PC-9 (cell line): ENCODE results near the gene OR13J1. TPM values are rescaled to one million over a fixed set of nuclear protein-coding genes. Genes with fewer than 3 reads are reported as not detected.

Experiments used
- BruUV-seq: library from RNA; stranded (reverse); fragments of 400-500 nt; replicated peaks from 2 replicates; lab custom pipeline; 2021; lab: Mats Ljungman, UMichigan
- CTCF ChIA-PET: fragments of 300-600 bp; sonication (Branson Sonifier 250); formaldehyde crosslinking; loops from one replicate; lab custom pipeline; 2022; ENCODE audit warnings: antibody characterized with exemption; lab: Charles Lee
- POLR2A ChIA-PET: fragments of 300-600 bp; sonication (Branson Sonifier 250); formaldehyde crosslinking; loops from one replicate; lab custom pipeline; 2022; ENCODE audit warnings: antibody characterized with exemption; ENCODE audit not compliant: unreplicated experiment; lab: Charles Lee
- DNase-seq, 2 experiments: peaks; one replicate each; pipeline versions ENCODE4 v3.0.0 to v3.0.0-alpha.2; 2015 to 2022; ENCODE audit warnings: mixed read lengths in 1 of 2
- H2AFZ ChIP-seq: fragments of 200-600 bp; sonication (generic); 2 replicates; pipeline ENCODE4 v1.8.1; 2017; ENCODE audit warnings: antibody characterized with exemption
- H3F3A ChIP-seq: fragments of 200-600 bp; sonication (generic); 2 replicates; pipeline ENCODE4 v1.8.1; 2017; ENCODE audit warnings: antibody characterized with exemption, mild to moderate bottlenecking, low read depth; ENCODE audit not compliant: insufficient read depth
- H3K27ac ChIP-seq: fragments of 200-600 bp; sonication (generic); 2 replicates; pipeline ENCODE4 v1.6.1; 2016; ENCODE audit warnings: mixed run types
- H3K27me3 ChIP-seq: fragments of 200-600 bp; sonication (generic); 2 replicates; pipeline ENCODE4 v1.6.1; 2016; ENCODE audit warnings: low read depth, mixed run types; ENCODE audit not compliant: insufficient read depth
- H3K36me3 ChIP-seq: fragments of 200-600 bp; sonication (generic); 2 replicates; pipeline ENCODE4 v1.6.1; 2016; ENCODE audit warnings: low read depth, mixed run types
- H3K4me1 ChIP-seq: fragments of 200-600 bp; sonication (generic); replicated peaks from 2 replicates; pipeline ENCODE4 v1.6.1; 2016; ENCODE audit warnings: mixed run types; ENCODE audit not compliant: insufficient read depth
- H3K4me2 ChIP-seq: fragments of 200-600 bp; sonication (generic); 2 replicates; pipeline ENCODE4 v1.6.1; 2017; ENCODE audit warnings: mixed run types
- H3K4me3 ChIP-seq: fragments of 200-600 bp; sonication (generic); 2 replicates; pipeline ENCODE4 v1.6.1; 2016; ENCODE audit warnings: mixed run types
- H3K79me2 ChIP-seq: fragments of 200-600 bp; sonication (generic); 2 replicates; pipeline ENCODE4 v1.6.1; 2017; ENCODE audit warnings: low read depth, mixed run types
- H3K9me2 ChIP-seq: fragments of 200-600 bp; sonication (generic); 2 replicates; pipeline ENCODE4 v1.8.1; 2017; ENCODE audit warnings: mild to moderate bottlenecking; ENCODE audit not compliant: insufficient read depth
- H3K9me3 ChIP-seq: fragments of 200-600 bp; sonication (generic); 2 replicates; pipeline ENCODE4 v1.8.1; 2016; ENCODE audit warnings: low read depth; ENCODE audit not compliant: insufficient read depth
- H4K20me1 ChIP-seq: fragments of 200-600 bp; sonication (generic); 2 replicates; pipeline ENCODE4 v1.8.1; 2017; ENCODE audit not compliant: insufficient read depth
- EZH2 ChIP-seq: fragments of 200-600 bp; sonication (generic); IDR thresholded peaks from 2 replicates; pipeline ENCODE4 v1.8.0; 2017; ENCODE audit warnings: antibody characterized with exemption, low read depth
- intact Hi-C: fragments of 100-400 bp; cut with micrococcal nuclease; formaldehyde crosslinking; loops from one replicate; pipeline ENCODE4 v1.10.0; 2022; ENCODE audit not compliant: unreplicated experiment
- total RNA-seq: library from RNA; stranded (reverse); gene quantifications from 2 replicates; pipeline ENCODE4 v1.2.3, GENCODE V29; 2021
- TF ChIP-seq, protein P1 (sequence below): fragments of 200-600 bp; sonication (generic); conservative IDR thresholded peaks from 2 replicates; pipeline ENCODE4 v1.6.1; 2017; ENCODE audit warnings: mixed run types, antibody characterized with exemption, mild to moderate bottlenecking, moderate library complexity

The OR13J1 gene
- total RNA-seq, 1 experiment from 2014 or later, result not detected

GRCh38 chr9:35859310-35859989 lies 10.8 kb downstream of the OR13J1 start:
- Histone ChIP-seq H3F3A (no peaks in the 10 kb centered on the region), H3K36me3 (no peaks in the 10 kb centered on the region), H3K4me2 (no peak overlapping the region), H3K4me3 (no peak overlapping the region), H3K4me1 (no peaks in the 10 kb centered on the region), H3K27ac (no peak overlapping the region), H2AFZ (no peak overlapping the region), H3K9me2 (no peaks in the 10 kb centered on the region), H3K9me3 (no peaks in the 10 kb centered on the region), H4K20me1 (no peaks in the 10 kb centered on the region), H3K27me3 (0 out of 2 replicates have a peak, but pooled peaks cover 7% of the 10 kb centered on the region), H3K79me2 (no peaks in the 10 kb centered on the region)
- DNase-seq, result no peak
- no peak for TF ChIP-seq EZH2
- TF ChIP-seq, protein P1, sequence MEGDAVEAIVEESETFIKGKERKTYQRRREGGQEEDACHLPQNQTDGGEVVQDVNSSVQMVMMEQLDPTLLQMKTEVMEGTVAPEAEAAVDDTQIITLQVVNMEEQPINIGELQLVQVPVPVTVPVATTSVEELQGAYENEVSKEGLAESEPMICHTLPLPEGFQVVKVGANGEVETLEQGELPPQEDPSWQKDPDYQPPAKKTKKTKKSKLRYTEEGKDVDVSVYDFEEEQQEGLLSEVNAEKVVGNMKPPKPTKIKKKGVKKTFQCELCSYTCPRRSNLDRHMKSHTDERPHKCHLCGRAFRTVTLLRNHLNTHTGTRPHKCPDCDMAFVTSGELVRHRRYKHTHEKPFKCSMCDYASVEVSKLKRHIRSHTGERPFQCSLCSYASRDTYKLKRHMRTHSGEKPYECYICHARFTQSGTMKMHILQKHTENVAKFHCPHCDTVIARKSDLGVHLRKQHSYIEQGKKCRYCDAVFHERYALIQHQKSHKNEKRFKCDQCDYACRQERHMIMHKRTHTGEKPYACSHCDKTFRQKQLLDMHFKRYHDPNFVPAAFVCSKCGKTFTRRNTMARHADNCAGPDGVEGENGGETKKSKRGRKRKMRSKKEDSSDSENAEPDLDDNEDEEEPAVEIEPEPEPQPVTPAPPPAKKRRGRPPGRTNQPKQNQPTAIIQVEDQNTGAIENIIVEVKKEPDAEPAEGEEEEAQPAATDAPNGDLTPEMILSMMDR, result no peak
- BruUV-seq, result no TSS peak
- POLR2A ChIA-PET, result no interaction called here
- intact Hi-C loops, result no loop called here
- CTCF ChIA-PET, result no interaction called here

GRCh38 chr9:35858458-35858857 lies 11.7 kb downstream of the OR13J1 start:
- H3K27ac ChIP-seq, result no peak overlapping the region
- TF ChIP-seq, protein P1, result no peak
- no peak for TF ChIP-seq EZH2
- BruUV-seq, result no TSS peak
- intact Hi-C loops, result no loop called here
- 0 out of 2 replicates have a peak, but pooled peaks cover 7% of the 10 kb centered on the region for H3K27me3 ChIP-seq
- ChIA-PET CTCF (interaction anchor here (0.6 kb wide), 1 partner anchor 134 kb away, joined by 5 read pairs; no protein-coding TSS in a partner anchor), POLR2A (no interaction called here)
- no peak for DNase-seq
- H3K79me2 ChIP-seq, result no peaks in the 10 kb centered on the region
- H3K9me2 ChIP-seq, result no peaks in the 10 kb centered on the region
- no peaks in the 10 kb centered on the region for H3K4me1 ChIP-seq
- H3K4me2 ChIP-seq, result no peak overlapping the region
- no peaks in the 10 kb centered on the region for H4K20me1 ChIP-seq
- H3K36me3 ChIP-seq, result no peaks in the 10 kb centered on the region
- H3K9me3 ChIP-seq, result no peaks in the 10 kb centered on the region
- no peaks in the 10 kb centered on the region for H3F3A ChIP-seq
- H2AFZ ChIP-seq, result no peak overlapping the region
- no peak overlapping the region for H3K4me3 ChIP-seq

GRCh38 chr9:35856882-35857281 lies 13.3 kb downstream of the OR13J1 start:
- H3K79me2 ChIP-seq, result no peaks in the 10 kb centered on the region
- H3K36me3 ChIP-seq, result no peaks in the 10 kb centered on the region
- no peaks in the 10 kb centered on the region for H3K9me2 ChIP-seq
- DNase-seq, result no peak
- H3K4me1 ChIP-seq, result no peaks in the 10 kb centered on the region
- BruUV-seq, result no TSS peak
- H3K27me3 ChIP-seq, result 0 out of 2 replicates have a peak, but pooled peaks cover 7% of the 10 kb centered on the region
- no peak overlapping the region for H3K27ac ChIP-seq
- ChIA-PET CTCF (no interaction called here), POLR2A (no interaction called here)
- H3K9me3 ChIP-seq, result no peaks in the 10 kb centered on the region
- intact Hi-C loops, result no loop called here
- H4K20me1 ChIP-seq, result no peaks in the 10 kb centered on the region
- H3K4me2 ChIP-seq, result no peak overlapping the region
- TF ChIP-seq, protein P1, result no peak
- no peak for TF ChIP-seq EZH2
- no peak overlapping the region for H3K4me3 ChIP-seq
- no peak overlapping the region for H2AFZ ChIP-seq
- H3F3A ChIP-seq, result no peaks in the 10 kb centered on the region
